ENCODE results near the gene CST4. TPM values are rescaled to one million over a fixed set of nuclear protein-coding genes. Genes with fewer than 3 reads are reported as not detected.
A peak's percentile ranks its signal among the peaks of the same experiment; 100 is the strongest.

Gene CST4
- total and polyA plus RNA-seq, 2 donors (not counting 3 experiments of a cell fraction or from before 2014, with no cell fraction given): not detected

GRCh38 chr20:23702021-23702420, 13.2 kb upstream of the CST4 start:
- no peaks in the 10 kb centered on the region for H3K9me1 ChIP-seq (replicated peaks; ENCODE audit: control insufficient read depth, extremely low read depth, insufficient read depth, low read length)
- peaks cover 2 to 3% of the 10 kb centered on the region in 2 experiments for H3K27me3 ChIP-seq (ENCODE audit: control insufficient read depth in 2 of 2, insufficient read depth in 2 of 2, low read length in 2 of 2)
- H2AFZ ChIP-seq (ENCODE audit: low read depth, low read length): no peak overlapping the region
- DNase-seq (ENCODE audit: low read depth, low spot score) (no peak), FAIRE-seq (peak; percentile 31)
- H3K27ac ChIP-seq (ENCODE audit: insufficient read depth, low read depth, low read length): no peak overlapping the region
- dilution Hi-C loops (cut with MboI; ENCODE audit: extremely low pct_ligation_motif_present, low sequenced_read_pairs): no loop called here
- no peaks in the 10 kb centered on the region for H3K79me2 ChIP-seq (ENCODE audit: control insufficient read depth, insufficient read depth, low read length)
- H3K4me2 ChIP-seq (ENCODE audit: insufficient read depth, low read length): no peak overlapping the region
- intact Hi-C loops (cut with micrococcal nuclease): no loop called here
- H3K4me1 ChIP-seq (ENCODE audit: control insufficient read depth, extremely low read depth, insufficient read depth, low read length): no peaks in the 10 kb centered on the region
- H3K4me3 ChIP-seq (replicated peaks in 1 of 3; ENCODE audit: insufficient read depth in 1 of 3, low read depth in 1 of 3, low read length in 3 of 3): no peak overlapping the region
- CTCF ChIA-PET: interaction anchor here (1.6 kb wide), 1 partner anchor 34 kb away, joined by 5 read pairs; no protein-coding TSS in a partner anchor
- H4K20me1 ChIP-seq (replicated peaks; ENCODE audit: control insufficient read depth, extremely low read depth, insufficient read depth, low read length): no peaks in the 10 kb centered on the region
- TF ChIP-seq JUN (IDR thresholded peaks at IDR 0.05; ENCODE audit: borderline replicate concordance, insufficient read depth, insufficient read length, low read depth) (no peak), MYC (IDR thresholded peaks at IDR 0.05; ENCODE audit: low read depth, low read length) (no peak), MAX (IDR thresholded peaks at IDR 0.05; ENCODE audit: insufficient read depth, insufficient read length) (no peak), CTCF (IDR thresholded peaks at IDR 0.05; ENCODE audit: extremely low read depth in 1 of 2, insufficient read depth in 1 of 2, low read depth in 1 of 2, low read length in 2 of 2) (no peak), GATA2 (IDR thresholded peaks at IDR 0.05; ENCODE audit: insufficient read depth, insufficient read length, low read depth, low read length) (no peak), EZH2 (IDR thresholded peaks at IDR 0.05; ENCODE audit: borderline replicate concordance, low read depth, low read length, severe bottlenecking) (no peak), POLR2AphosphoS5 (IDR thresholded peaks at IDR 0.05; ENCODE audit: insufficient read depth, low read depth, low read length) (no peak), POLR2A (IDR thresholded peaks at IDR 0.05; ENCODE audit: low read depth, low read length) (no peak), FOS (IDR thresholded peaks at IDR 0.05; ENCODE audit: borderline replicate concordance, insufficient read depth, low read length) (no peak)
- H3K9me3 ChIP-seq (replicated peaks; ENCODE audit: control insufficient read depth, insufficient read depth, low read length): no peaks in the 10 kb centered on the region
- POLR2A ChIA-PET: no interaction called here
- H3K36me3 ChIP-seq (ENCODE audit: control insufficient read depth in 2 of 2, extremely low read depth in 1 of 2, insufficient read depth in 2 of 2, low read length in 2 of 2): no peaks in the 10 kb centered on the region
- no peak overlapping the region for H3K9ac ChIP-seq (replicated peaks; ENCODE audit: extremely low read depth, insufficient read depth, low read length)
- BruUV-seq (replicated peaks): no TSS peak
